GM18867 (cell line): ENCODE data around the gene LTF.
"Not testable (repeated sequence)": the region's sequence is repeated elsewhere in the genome, so short reads cannot be mapped to it uniquely, and the experiment has no call there.

Source experiments
- ATAC-seq: cut with Tn5 transposase; IDR thresholded peaks from one replicate; pipeline ENCODE4 v1.9.1; 2021; ENCODE audit warnings: mild to moderate bottlenecking, moderate library complexity; ENCODE audit not compliant: unreplicated experiment

The LTF gene

DNA sequence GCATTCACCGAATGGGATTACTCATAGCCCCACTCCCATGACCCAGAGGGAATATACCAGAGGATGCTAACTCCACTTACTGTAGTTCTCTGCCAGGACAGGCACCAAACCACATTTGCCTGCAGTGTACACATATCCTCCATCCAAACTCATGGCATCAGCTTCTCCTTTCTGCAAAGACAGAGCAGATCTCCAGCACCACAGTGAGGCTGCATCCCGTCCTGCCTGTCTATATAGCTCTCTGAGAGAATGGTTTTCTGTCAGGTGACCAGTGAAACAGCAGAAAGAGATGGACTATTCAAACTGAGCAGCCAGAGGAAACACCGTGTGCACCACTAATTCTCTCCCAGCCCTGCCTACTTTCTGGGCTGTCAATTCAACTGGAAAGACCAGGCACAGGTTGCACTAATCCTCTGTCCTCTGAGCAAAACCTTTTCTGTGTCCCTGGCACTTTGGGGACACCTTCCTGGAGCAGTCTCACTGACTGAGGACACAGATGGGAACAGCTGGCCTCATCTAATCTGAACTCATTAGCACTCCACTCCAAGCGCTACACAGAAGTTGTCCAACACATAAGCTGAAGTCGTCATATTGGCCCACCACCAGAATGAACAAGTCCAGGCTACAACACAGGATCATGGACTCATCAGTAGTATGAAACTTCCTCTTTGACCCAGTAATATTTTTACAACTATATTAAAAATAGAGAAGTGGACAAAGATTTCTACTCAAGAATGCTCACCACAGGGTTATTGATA is 17.3 kb downstream of the LTF start:
- ATAC-seq, result no peak

DNA sequence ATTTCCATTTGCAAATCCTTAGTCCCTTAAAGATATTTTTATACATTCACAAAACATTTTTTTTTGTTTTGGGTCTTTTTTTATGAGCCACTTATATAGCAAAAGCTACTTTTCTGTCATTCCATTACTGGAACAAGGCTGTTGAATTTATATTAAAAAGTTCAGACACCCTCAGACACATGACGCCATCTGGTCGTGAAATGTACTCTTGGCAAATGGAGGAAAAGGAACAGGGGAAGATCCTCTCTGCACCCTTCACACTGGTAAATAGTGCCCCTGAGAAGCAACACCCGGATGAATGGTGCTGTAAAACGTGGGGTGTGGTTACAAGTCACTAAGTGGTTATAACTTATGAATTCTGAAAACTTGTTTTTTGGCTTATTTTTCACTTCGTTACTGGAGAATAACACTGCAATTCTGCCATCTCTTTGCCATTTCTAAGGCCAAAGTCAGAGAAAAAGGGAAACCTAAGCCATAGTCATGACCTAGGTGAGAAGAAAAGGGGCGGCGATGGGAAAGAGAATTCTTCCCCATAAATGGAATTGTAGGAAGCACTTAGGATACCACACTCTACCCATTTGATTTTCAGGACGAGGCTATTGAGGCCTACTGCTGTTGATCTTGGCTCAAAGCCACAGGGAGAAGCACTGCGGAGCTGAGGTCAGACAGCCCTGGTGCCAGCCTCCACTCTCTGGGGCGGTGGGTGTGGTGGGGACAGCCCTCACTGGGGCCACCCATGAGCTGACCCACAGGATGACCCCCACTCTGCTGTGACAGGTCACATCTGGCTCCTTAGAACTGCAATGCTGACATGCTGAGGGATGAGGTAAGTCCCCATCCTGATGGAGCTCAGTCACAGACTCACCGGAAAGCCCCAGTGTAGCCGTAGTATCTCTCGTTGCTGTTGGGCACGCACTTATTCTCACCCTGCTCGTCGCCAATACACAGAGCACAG is 21.9 kb downstream of the LTF start:
- ATAC-seq, result no peak

DNA sequence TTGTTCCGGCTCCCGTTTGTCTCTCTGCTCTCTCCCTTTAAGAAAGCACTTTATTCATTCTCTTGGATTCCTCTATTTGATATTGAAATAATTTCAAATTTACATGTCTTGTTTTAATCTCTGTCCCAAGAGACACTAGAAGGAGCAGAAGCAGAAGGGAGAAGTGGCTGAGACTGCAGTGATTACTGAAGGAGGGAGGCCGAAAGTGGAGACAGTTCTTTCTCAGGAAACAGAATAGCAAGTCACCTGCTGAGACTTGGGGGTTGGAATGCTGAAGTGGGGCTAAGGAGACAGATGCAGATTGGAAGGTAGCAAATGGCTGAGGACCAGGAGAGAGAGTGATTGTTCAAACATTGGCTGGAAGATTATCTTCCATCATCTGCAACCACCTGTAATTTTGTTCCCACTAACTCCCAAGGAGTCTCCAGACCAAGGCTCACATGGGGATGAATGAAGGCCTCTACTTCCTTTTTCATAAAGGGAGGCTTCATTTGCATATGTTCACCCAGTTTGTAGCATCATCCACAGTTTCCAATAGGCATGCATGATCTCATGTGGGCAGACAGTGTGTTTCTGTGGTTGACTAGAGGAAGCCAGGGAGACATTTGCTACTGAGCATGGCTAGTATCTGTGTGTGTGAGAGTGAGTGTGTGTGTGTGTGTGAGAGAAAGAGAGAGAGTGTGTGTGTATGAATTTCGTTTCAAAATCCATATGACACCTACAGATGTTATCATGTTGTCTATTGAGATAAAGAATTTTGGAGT is 24.0 kb downstream of the LTF start:
- peak; percentile 70 for ATAC-seq

DNA sequence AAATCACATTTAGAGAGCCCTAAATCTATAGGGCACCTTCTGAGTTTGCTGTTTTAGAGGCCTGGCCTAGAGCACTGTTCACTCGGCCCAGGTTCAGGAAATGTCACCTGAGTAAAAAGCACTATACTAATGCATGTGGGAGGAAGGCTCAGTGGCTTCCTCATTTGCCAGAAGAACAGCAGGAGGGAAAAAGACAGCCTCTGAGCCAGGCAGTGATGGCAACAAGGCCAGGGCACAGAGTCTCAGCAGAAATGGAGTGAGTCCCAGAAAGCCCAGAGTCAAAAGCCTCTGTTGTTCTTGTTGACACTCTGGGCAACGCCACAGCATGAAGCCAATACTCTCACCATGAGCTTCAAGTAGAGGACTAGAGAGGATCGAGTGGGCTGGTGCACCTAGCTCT is 25.9 kb downstream of the LTF start:
- ATAC-seq, result no peak

DNA sequence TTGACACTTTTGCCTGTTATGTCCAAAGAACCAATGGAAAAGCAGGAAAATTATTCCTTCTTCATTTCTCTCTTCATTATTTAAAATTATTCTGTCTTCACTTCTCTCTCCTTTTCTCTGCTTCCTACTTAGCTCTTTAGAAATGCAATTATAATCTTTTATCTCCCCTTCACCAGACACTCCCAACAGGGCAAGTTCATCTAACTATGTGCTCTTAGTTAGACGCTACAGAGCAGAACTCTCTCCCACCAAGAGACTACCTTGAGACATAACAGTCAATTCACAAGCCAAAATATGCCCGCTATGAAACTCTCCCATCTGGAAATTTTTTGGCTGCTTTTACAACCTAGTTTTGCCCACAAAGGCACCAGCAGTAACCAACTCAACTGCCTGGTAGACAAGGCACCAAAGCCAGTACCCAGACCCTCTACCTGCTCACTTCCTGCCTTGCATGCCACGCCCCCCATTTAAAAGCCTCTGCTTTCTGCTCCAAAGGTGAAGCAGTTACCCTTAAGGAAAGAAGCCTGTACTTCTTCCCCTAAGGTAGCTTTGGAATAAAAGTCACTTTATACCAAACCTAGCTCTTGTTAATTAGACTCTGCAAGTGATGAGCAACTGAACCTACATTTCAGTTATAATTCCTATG is 29.5 kb downstream of the LTF start:
- no peak for ATAC-seq

DNA sequence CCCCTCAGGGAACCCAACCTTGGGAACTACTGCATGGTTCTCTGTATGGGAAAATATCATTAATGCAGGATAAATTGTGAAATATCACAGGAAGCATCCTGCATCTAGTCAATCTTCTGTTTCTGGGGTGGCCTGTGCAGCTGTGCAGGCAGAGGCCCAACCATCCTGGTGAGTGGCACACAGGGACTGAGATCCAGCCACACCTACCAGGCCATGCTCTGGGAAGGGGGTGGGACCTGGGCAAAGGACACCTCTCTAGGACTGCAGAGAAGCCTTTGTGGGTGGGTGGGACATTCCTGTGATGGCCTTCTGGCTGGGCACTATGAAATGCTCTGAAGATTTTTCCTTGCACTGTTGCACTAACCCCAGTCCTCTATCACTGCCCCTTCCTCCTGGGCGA is 30.9 kb downstream of the LTF start:
- ATAC-seq, result no peak

DNA sequence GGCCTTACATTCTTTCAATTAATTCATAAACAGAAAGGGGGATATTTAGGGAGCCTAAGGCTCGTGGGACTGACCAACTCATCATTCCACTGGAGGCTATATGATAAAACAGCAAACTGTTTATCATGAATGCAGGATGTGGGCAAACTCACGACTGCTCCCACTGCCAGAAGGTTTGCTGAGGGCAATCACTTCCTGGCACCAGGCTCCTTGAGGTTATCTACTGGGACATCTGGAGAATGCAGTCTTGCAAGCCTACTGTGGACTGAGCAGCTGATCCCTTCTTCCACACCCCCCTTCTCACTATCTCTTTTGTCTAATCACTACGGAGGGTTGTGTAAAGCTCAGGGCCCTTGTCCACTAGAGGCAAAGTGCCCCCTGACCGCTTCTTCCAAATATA is 31.6 kb downstream of the LTF start:
- ATAC-seq, result not testable (repeated sequence)

DNA sequence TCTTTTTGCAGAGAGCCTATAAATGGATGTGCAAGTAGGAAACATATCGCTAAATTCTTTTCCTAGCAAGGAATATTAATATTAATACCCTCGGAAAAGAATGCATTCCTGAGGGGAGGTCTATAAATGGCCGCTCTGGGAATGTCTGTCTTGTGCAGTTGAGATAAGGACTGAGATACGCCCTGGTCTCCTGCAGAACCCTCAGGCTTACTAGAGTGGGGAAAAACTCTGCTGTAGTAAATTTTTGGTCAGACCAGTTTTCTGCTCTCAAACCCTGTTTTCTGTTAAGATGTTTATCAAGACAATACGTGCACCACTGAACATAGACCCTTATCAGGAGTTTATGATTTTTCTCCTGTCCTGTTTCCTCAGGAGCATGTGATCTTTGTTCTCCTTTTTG is 32.8 kb downstream of the LTF start:
- ATAC-seq, result not testable (repeated sequence)

DNA sequence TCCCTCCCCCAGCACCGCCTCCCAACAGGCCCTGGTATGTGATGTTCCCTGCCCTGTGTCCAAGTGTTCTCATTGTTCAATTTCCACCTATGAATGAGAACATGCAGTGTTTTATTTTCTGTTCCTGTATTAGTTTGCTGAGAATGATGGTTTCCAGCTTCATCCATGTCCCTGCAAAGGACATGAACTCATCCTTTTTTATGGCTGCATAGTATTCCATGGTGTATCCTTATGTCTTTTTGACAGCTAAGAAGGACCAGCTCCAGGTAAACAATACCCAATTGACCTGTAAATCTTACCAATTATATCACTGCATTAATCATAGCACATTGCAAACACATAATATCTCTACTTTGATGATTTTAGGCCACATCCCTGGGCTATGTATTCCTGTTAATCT is 33.8 kb downstream of the LTF start:
- not testable (repeated sequence) for ATAC-seq

DNA sequence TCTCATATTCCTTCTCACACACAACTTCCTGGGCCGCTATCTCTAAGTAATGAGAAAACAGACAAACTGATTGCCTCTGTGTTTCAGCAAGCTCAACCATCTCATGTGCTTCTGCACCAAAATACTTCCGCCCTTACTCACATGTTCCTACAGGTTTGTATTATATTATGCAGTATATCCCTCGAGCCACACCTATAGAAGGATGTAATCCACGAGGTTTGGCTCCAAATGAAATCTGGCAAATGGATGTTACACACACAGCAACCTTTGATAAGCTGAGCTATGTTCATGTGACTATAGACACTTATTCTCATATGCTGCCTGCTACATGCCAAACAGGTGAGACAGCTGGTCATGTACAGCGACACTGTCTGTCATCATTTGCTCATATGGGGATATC is 35.0 kb downstream of the LTF start:
- no peak for ATAC-seq

DNA sequence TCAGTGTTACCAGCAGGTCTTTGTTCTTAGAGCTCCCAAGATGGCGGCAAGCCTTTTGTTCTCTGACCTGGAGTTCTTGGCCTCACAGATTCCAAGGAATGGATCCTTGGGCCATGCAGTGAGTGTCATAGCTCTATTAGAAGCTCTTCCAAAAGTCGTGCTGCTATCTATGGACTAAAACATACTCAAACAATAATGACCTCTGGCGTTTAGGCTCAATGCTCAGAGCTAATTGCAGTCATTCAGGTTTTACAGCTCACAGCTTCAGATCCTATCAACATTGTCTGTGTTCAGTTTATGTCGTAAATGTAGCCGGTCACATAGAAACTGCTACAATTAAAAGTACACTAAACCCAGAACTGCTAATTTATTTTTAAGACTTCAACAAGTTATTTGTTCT is 35.5 kb downstream of the LTF start:
- ATAC-seq, result no peak

DNA sequence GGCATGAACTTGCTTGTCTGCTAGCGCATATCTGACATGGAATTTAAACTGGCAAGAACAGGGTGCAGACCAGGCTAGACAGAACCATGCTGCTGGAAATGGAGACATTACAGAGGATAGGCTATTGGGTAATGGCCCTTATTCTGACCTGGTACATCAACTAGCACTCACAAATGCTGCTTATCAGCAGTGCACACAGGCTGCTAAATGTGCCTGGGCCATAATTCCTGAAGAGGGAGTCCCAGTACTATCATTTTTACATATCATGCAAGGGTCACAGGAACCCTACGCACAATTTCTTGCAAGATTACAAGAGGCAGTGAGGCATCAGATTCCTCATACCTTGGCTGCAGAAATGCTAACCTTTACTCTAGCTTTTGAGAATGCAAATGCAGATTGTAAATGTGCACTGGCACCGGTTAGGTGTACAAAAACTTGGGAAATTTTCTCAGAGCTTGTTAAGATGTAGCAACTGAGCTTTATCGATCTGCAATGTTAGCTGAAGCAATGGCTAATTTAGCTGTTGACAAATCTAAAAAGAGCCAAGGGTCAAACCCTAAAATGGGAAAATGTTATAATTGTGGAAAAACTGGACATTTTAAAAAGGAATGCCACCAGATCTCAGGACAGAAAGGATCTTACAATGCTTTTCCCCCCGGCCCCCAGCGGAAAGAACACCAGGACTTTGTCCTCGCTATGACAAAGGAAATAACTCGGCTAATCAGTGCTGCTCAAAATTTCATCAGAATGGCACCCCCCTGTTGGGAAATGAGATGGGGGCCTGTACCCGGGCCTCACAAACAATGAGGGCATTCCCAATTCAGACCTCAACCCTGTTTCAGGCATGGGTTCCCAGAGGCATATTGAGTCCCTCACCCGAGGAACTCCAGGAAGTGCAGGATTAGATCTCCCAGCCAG is 36.5 kb downstream of the LTF start:
- ATAC-seq, result no peak

DNA sequence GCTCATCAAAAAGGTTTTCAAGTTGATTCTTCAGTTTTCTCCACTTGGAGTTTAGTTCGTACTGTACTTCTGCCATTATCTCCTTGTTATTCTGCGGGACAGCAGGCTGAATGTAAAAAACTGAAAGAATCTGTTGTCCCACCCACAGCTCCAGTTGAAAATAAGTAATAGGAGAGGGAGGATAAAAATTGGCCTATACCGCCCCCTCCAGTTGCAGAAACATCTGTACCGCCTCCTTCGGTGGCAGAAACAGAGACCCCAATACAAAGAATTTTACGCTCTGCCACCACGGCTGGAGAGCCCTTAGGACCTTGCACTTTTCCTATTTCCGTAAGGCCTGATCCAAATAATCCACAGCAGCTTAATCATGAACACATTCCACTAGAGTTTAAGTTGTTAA is 37.3 kb downstream of the LTF start:
- not testable (repeated sequence) for ATAC-seq

DNA sequence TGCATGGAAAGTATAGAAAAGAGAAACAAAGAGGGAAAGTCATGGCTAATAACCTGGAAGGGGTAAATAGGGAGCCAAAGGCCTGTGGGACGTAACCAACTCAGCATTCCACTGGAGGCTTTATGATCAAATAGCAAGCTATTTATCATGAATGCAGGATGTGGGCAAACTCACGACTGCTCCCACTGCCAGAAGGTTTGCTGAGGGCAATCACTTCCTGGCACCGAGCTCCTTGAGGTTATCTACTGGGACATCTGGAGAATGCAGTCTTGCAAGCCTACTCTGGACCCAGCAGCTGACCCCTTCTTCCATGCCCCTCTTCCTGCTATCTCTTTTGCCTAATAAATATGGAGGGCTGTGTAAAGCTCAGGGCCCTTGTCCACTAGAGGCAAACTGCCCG is 38.2 kb downstream of the LTF start:
- not testable (repeated sequence) for ATAC-seq

DNA sequence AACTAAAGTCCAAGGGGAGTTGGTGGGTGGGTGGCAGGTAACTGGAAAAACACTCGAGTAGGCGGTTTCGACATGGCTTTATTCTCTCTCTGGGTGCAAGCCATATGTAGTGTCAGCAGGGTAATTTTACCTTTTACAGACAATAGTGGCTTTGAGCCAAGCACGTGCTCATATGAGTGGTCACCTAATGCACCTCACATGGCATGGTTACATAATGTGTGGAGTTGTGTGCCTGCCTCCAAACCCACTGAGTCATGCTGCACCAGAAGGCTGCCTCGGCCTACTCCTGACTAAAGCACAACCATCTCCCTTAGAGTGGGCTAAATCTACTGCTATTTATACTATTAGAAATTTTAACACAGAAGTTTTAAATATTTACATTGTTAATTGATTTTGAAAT is 41.1 kb downstream of the LTF start:
- ATAC-seq, result no peak

DNA sequence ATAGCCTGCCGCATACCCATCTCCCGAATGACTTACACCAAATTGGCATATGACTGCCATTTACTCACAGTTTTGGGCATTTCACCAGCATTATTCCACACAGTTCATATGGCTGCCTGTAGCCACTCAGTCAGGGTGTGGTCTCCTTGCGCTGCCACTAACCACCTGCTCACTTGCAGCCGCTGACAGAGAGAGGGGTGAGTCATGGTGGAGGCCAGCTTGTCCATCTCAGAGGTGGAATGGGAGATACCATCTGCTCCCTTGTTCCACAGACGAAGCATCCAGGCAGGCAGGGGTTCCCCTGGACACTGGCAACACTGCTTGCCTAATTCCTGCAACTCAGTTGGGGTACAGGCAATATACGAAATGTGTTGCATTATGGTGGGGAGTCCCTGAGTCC is 42.1 kb downstream of the LTF start:
- ATAC-seq, result no peak

DNA sequence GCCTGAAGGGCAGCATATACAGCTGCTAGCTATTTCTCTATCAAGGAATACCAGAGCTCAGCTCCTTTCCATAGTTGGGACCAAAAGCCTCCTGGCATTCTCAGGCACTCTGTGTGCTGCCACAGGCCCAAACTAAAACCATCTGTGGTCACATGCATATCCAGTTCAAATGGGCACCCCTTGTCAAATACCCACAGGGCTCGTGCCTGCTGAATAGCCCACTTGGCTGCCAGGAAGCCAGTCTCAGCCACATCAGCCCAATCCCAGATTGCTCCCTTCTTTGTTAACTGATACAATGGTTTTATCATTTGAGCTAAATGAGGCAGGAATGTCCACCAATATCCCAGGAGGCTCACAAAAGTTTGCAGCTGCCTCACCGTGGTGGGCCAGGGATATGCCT is 43.8 kb downstream of the LTF start:
- ATAC-seq, result no peak

DNA sequence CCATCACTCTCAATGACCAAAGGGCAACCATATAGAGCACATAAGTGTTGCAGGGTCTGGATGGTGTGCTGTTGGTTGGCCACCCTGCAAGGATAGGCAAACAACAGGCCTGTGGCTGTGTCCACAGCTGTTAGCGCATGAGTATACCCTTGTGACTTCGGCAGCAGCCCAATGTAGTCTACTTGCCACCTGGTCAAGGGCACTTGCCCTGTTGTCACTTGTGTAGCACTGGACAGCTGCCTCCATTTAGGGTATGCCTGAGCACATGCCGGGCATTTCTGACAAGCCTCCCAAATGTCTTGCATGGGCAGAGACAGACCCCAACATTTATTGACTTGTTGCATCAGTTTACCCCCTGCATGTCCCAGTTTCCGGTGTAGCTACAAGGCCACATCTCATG is 44.9 kb downstream of the LTF start:
- no peak for ATAC-seq

DNA sequence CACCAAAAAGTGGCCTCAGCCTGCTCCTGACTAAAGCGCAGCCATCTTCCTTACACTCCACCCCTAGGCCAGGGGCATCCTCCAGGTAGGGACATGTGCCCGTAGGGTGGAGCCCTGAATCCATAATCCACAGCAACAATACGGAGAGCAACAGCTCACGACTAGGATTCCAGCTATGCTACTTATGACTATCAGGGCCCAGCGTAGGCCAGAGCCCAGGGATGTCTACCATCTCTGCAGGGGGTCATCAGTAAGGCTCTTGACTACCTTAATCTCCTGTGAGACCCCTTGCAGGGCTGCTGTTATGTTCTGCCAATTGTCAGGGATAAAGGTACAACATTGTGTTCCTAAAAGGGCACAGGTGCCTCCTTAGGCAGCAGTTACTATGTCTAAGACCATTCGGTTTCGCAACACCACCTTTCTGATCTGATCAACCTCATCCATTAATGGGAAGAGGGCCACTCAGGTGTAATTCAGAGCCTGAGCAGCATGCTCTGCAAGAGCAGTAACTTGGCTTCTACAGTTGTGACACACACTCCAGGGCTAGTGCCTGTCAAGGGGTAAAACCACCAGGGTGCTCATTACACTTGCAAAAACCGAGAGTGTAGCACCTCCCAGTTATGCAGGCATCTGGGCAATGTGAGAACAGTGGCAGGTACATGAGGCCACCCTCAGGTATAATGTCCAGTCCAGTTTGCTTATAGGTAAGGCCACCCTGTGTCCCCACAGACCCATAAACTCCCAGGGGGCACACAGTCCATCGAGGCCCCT is 46.7 kb downstream of the LTF start:
- ATAC-seq, result no peak
